ES-I3 (cell line): ENCODE results near the gene PLEKHG4B.

Source experiments
- H3K36me3 ChIP-seq: 2 replicates; pipeline ENCODE4 v1.6.1; 2013; ENCODE audit warnings: mild to moderate bottlenecking, low read length, control low read depth, moderate library complexity; ENCODE audit not compliant: insufficient read depth
- H3K4me1 ChIP-seq: 2 replicates; pipeline ENCODE4 v1.6.1; 2013; ENCODE audit warnings: mild to moderate bottlenecking, control low read depth, low read length; ENCODE audit not compliant: insufficient read depth
- H3K9ac ChIP-seq: 2 replicates; pipeline ENCODE4 v1.6.1; 2013; ENCODE audit warnings: low read depth, mild to moderate bottlenecking, low read length, moderate library complexity
- H3K9me3 ChIP-seq: 2 replicates; pipeline ENCODE4 v1.6.1; 2013; ENCODE audit warnings: mild to moderate bottlenecking, low read length, moderate library complexity; ENCODE audit not compliant: control insufficient read depth, insufficient read depth

PLEKHG4B gene

GRCh38 chr5:199197-199949, 107.4 kb downstream of the PLEKHG4B start:
- Histone ChIP-seq H3K9me3 (no peaks in the 10 kb centered on the region), H3K36me3 (peaks cover 5% of the 10 kb centered on the region; the same call in 1 of the 2 replicates), H3K9ac (no peak overlapping the region), H3K4me1 (no peaks in the 10 kb centered on the region)

- H3K9ac ChIP-seq = no peak overlapping the region
- H3K4me1 ChIP-seq = no peaks in the 10 kb centered on the region
- H3K9me3 ChIP-seq = no peaks in the 10 kb centered on the region
- peaks cover 9% of the 10 kb centered on the region for H3K36me3 ChIP-seq
Measured at GRCh38 chr5:199950-200645, 108.1 kb downstream of the PLEKHG4B start.

- H3K36me3 ChIP-seq = peaks cover 12% of the 10 kb centered on the region
- no peaks in the 10 kb centered on the region for H3K9me3 ChIP-seq
- H3K9ac ChIP-seq = no peak overlapping the region
- no peaks in the 10 kb centered on the region for H3K4me1 ChIP-seq
Measured at GRCh38 chr5:200985-201384, 109.0 kb downstream of the PLEKHG4B start.

GRCh38 chr5:201672-202071, 109.7 kb downstream of the PLEKHG4B start:
- no peak overlapping the region for H3K9ac ChIP-seq
- H3K36me3 ChIP-seq = peaks cover 12% of the 10 kb centered on the region
- no peaks in the 10 kb centered on the region for H3K4me1 ChIP-seq
- no peaks in the 10 kb centered on the region for H3K9me3 ChIP-seq

GRCh38 chr5:203246-203930, 111.4 kb downstream of the PLEKHG4B start:
- H3K9ac ChIP-seq = no peak overlapping the region
- H3K4me1 ChIP-seq = no peaks in the 10 kb centered on the region
- H3K9me3 ChIP-seq = no peaks in the 10 kb centered on the region
- peaks cover 12% of the 10 kb centered on the region for H3K36me3 ChIP-seq

GRCh38 chr5:204001-204400, 112.0 kb downstream of the PLEKHG4B start:
- peaks cover 12% of the 10 kb centered on the region for H3K36me3 ChIP-seq
- no peaks in the 10 kb centered on the region for H3K9me3 ChIP-seq
- no peak overlapping the region for H3K9ac ChIP-seq
- H3K4me1 ChIP-seq = no peaks in the 10 kb centered on the region

GRCh38 chr5:204462-204861, 112.5 kb downstream of the PLEKHG4B start:
- peaks cover 12% of the 10 kb centered on the region for H3K36me3 ChIP-seq
- H3K4me1 ChIP-seq = no peaks in the 10 kb centered on the region
- H3K9ac ChIP-seq = no peak overlapping the region

GRCh38 chr5:204966-205670, 113.2 kb downstream of the PLEKHG4B start:
- Histone ChIP-seq H3K4me1 (no peaks in the 10 kb centered on the region), H3K9ac (no peak overlapping the region), H3K36me3 (peaks cover 12% of the 10 kb centered on the region), H3K9me3 (no peaks in the 10 kb centered on the region)

More at GRCh38 chr5:204462-204861, 112.5 kb downstream of the PLEKHG4B start:
- H3K9me3 ChIP-seq = no peaks in the 10 kb centered on the region

GRCh38 chr5:206406-206805, 114.4 kb downstream of the PLEKHG4B start:
- no peaks in the 10 kb centered on the region for H3K9me3 ChIP-seq
- no peak overlapping the region for H3K9ac ChIP-seq
- no peaks in the 10 kb centered on the region for H3K4me1 ChIP-seq
- peaks cover 12% of the 10 kb centered on the region for H3K36me3 ChIP-seq

GRCh38 chr5:206927-207536, 115.1 kb downstream of the PLEKHG4B start:
- no peak overlapping the region for H3K9ac ChIP-seq
- H3K9me3 ChIP-seq = no peaks in the 10 kb centered on the region
- no peaks in the 10 kb centered on the region for H3K4me1 ChIP-seq
- peaks cover 12% of the 10 kb centered on the region for H3K36me3 ChIP-seq

GRCh38 chr5:207599-207998, 115.6 kb downstream of the PLEKHG4B start:
- Histone ChIP-seq H3K9ac (no peak overlapping the region), H3K9me3 (no peaks in the 10 kb centered on the region), H3K4me1 (no peaks in the 10 kb centered on the region), H3K36me3 (peaks cover 12% of the 10 kb centered on the region)

GRCh38 chr5:208449-209114, 116.6 kb downstream of the PLEKHG4B start:
- H3K9me3 ChIP-seq = no peaks in the 10 kb centered on the region
- H3K36me3 ChIP-seq = peaks cover 12% of the 10 kb centered on the region
- H3K4me1 ChIP-seq = no peaks in the 10 kb centered on the region
- H3K9ac ChIP-seq = no peak overlapping the region

GRCh38 chr5:213803-214395, 121.9 kb downstream of the PLEKHG4B start:
- Histone ChIP-seq H3K9ac (no peak overlapping the region), H3K36me3 (no peaks in the 10 kb centered on the region; the same call in none of the 2 replicates), H3K4me1 (no peaks in the 10 kb centered on the region)

More at GRCh38 chr5:213803-214395, 121.9 kb downstream of the PLEKHG4B start:
- H3K9me3 ChIP-seq = no peaks in the 10 kb centered on the region
